Esophagus muscularis mucosa (tissue), 4 donors: ENCODE results near the gene TMEM129. TPM values are rescaled to one million over a fixed set of nuclear protein-coding genes. Genes with fewer than 3 reads are reported as not detected.

Experiments
- DNase-seq: peaks from one replicate; pipeline ENCODE4 v3.0.0-alpha.2; 2017; ENCODE audit errors: extremely low spot score
- H3K27ac ChIP-seq, 4 donors: fragments of 200-600 bp; sonication (generic); replicated peaks in 1 of 4; 1 replicate in 3 of 4; 2 replicates in 1 of 4; pipeline ENCODE4 v1.5.1; 2016 to 2019; ENCODE audit warnings: mild to moderate bottlenecking in 1 of 4
- H3K27me3 ChIP-seq, 4 donors: fragments of 200-600 bp; sonication (generic); one replicate each; pipeline versions ENCODE4 v1.5.1 to v1.6.0; 2016 to 2019
- H3K36me3 ChIP-seq, 4 donors: fragments of 200-600 bp; sonication (generic); one replicate each; pipeline ENCODE4 v1.5.1; 2016 to 2019
- H3K4me1 ChIP-seq, 4 donors: fragments of 200-600 bp; sonication (generic); one replicate each; pipeline ENCODE4 v1.5.1; 2016 to 2019
- H3K4me3 ChIP-seq, 4 donors: fragments of 200-600 bp; sonication (generic); 1 replicate in 2 of 4; 2 replicates in 2 of 4; pipeline ENCODE4 v1.5.1; 2016 to 2019; ENCODE audit warnings: mild to moderate bottlenecking in 4 of 4, moderate library complexity in 1 of 4
- H3K9me3 ChIP-seq, 4 donors: fragments of 200-600 bp; sonication (generic); 1 replicate in 3 of 4; 2 replicates in 1 of 4; pipeline ENCODE4 v1.5.1; 2016 to 2019
- CTCF ChIP-seq, 3 experiments: fragments of 200-600 bp in 2 of 3; fragments of 450-650 bp in 1 of 3; sonication (generic) in 2 of 3; IDR thresholded peaks; one replicate each; pipeline ENCODE4 v1.5.1; 2017 to 2019; ENCODE audit warnings: antibody characterized with exemption in 3 of 3, mild to moderate bottlenecking in 2 of 3, moderate library complexity in 1 of 3
- EP300 ChIP-seq: sonication (generic); formaldehyde crosslinking; IDR thresholded peaks from one replicate; pipeline ENCODE4 v1.6.1; 2017; ENCODE audit warnings: antibody characterized with exemption
- POLR2A ChIP-seq: fragments of 450-650 bp; IDR thresholded peaks from one replicate; pipeline ENCODE4 v1.6.1; 2017; ENCODE audit warnings: antibody characterized with exemption, moderate library complexity, mild to moderate bottlenecking, low read depth
- POLR2AphosphoS5 ChIP-seq, 2 donors: sonication (generic); formaldehyde crosslinking; IDR thresholded peaks; one replicate each; pipeline ENCODE4 v1.6.1; 2017; ENCODE audit warnings: antibody characterized with exemption in 2 of 2
- WGBS: methylation state at CpG from one replicate; pipeline ENCODE4 v1.1.5; 2018; 5-methylcytosine and 5-hydroxymethylcytosine counted together
- intact Hi-C: fragments of 100-400 bp; cut with DNase I; formaldehyde crosslinking; loops from one replicate; pipeline ENCODE4 v1.15.1; 2023
- small RNA-seq, 3 donors: library from RNA; depleted of rRNA; stranded (forward); fragments of <200 nt; gene quantifications; one replicate each; pipeline ENCODE3, GENCODE V24; 2016
- total RNA-seq, 4 donors: library from RNA; depleted of rRNA; stranded (reverse); fragments of >200 nt; gene quantifications; one replicate each; pipeline versions ENCODE4 v1.1.0 to v1.2.1, GENCODE V29; 2016

The TMEM129 gene
- total RNA-seq, 4 donors from 2014 or later = 59.3 to 101 (median 72.6) TPM

GRCh38 chr4:1669850-1670249 lies 51.3 kb downstream of the TMEM129 start:
- Histone ChIP-seq H3K36me3 (no peaks in the 10 kb centered on the region), H3K27me3 (no peaks in the 10 kb centered on the region), H3K9me3 (no peaks in the 10 kb centered on the region), H3K4me1 (peaks cover 0 to 4% (median 1%) of the 10 kb centered on the region in 4 donors), H3K27ac (no peak overlapping the region), H3K4me3 (no peak overlapping the region)
- TF ChIP-seq CTCF (IDR thresholded peaks at IDR 0.05) (no peak), POLR2AphosphoS5 (IDR thresholded peaks at IDR 0.05) (no peak), POLR2A (no peak), EP300 (no peak)
- no peak for DNase-seq
- 94% methylated on average over 21 of the region's 21 CpGs for WGBS
- intact Hi-C loops = no loop called here

- Histone ChIP-seq H3K9me3 (no peaks in the 10 kb centered on the region), H3K27ac (no peak overlapping the region), H3K27me3 (no peaks in the 10 kb centered on the region), H3K36me3 (no peaks in the 10 kb centered on the region), H3K4me1 (peaks cover 0 to 4% (median 1%) of the 10 kb centered on the region in 4 donors), H3K4me3 (no peak overlapping the region)
- DNase-seq = no peak
- intact Hi-C loops = no loop called here
- WGBS = 93% methylated on average over 3 of the region's 12 CpGs
- no peak for TF ChIP-seq POLR2A
- TF ChIP-seq CTCF (IDR thresholded peaks at IDR 0.05) = no peak
- TF ChIP-seq POLR2AphosphoS5 (IDR thresholded peaks at IDR 0.05) = no peak
- no peak for TF ChIP-seq EP300
Measured at GRCh38 chr4:1669270-1669669, 51.9 kb downstream of the TMEM129 start.

GRCh38 chr4:1668488-1668840 lies 52.7 kb downstream of the TMEM129 start:
- DNase-seq = no peak
- WGBS = 100% methylated on average over 1 of the region's 8 CpGs
- TF ChIP-seq POLR2AphosphoS5 (IDR thresholded peaks at IDR 0.05) = no peak
- TF ChIP-seq EP300 = no peak
- H3K27ac ChIP-seq = no peak overlapping the region
- H3K36me3 ChIP-seq = no peaks in the 10 kb centered on the region
- no peaks in the 10 kb centered on the region for H3K9me3 ChIP-seq
- no peaks in the 10 kb centered on the region for H3K27me3 ChIP-seq
- H3K4me3 ChIP-seq = no peak overlapping the region
- peaks cover 0 to 4% (median 1%) of the 10 kb centered on the region in 4 donors for H3K4me1 ChIP-seq
- intact Hi-C loops = no loop called here

- DNase-seq = no peak
- Histone ChIP-seq H3K27me3 (no peaks in the 10 kb centered on the region), H3K4me3 (no peak overlapping the region), H3K9me3 (no peaks in the 10 kb centered on the region), H3K4me1 (peaks cover 0 to 4% (median 1%) of the 10 kb centered on the region in 4 donors), H3K36me3 (no peaks in the 10 kb centered on the region), H3K27ac (no peak overlapping the region)
- no peak for TF ChIP-seq POLR2A
- no peak for TF ChIP-seq CTCF (IDR thresholded peaks at IDR 0.05)
- TF ChIP-seq EP300 = no peak
- 87% methylated on average over 11 of the region's 15 CpGs for WGBS
- intact Hi-C loops = no loop called here
Measured at GRCh38 chr4:1667273-1667672, 53.9 kb downstream of the TMEM129 start.

GRCh38 chr4:1666391-1666790 lies 54.7 kb downstream of the TMEM129 start:
- H3K4me1 ChIP-seq = peaks cover 0 to 4% (median 1%) of the 10 kb centered on the region in 4 donors
- no peaks in the 10 kb centered on the region for H3K36me3 ChIP-seq
- WGBS = 56% methylated on average over 12 of the region's 12 CpGs
- DNase-seq = no peak
- no peaks in the 10 kb centered on the region for H3K27me3 ChIP-seq
- H3K9me3 ChIP-seq = no peaks in the 10 kb centered on the region
- intact Hi-C loops = no loop called here
- H3K4me3 ChIP-seq = no peak overlapping the region
- TF ChIP-seq POLR2AphosphoS5 (IDR thresholded peaks at IDR 0.05) = no peak
- TF ChIP-seq POLR2A = no peak
- TF ChIP-seq CTCF (IDR thresholded peaks at IDR 0.05) = no peak
- no peak for TF ChIP-seq EP300
- H3K27ac ChIP-seq = no peak overlapping the region

Small RNA genes lying within 50 kb of the gene (small RNA-seq; reads per million reads assigned to genes)
- gene RF00019 = 0 reads per million in 3 donors

Other genes with a start within 250 kb of the TMEM129 start
- 10 to 100 TPM in 1 of 4 donors, 1 to 10 TPM in 3; 5.2 to 13.3 (median 8.9) TPM for gene FAM53A, start 37.0 kb downstream of the TMEM129 start, total RNA-seq
- 10 to 100 TPM; 41.5 to 56.1 (median 45.5) TPM for gene SLBP, start 9.0 kb downstream of the TMEM129 start, total RNA-seq
- gene TACC3, start 198 bp upstream of the TMEM129 start, total RNA-seq = 1 to 10 TPM; 2.5 to 8.8 (median 5.8) TPM
- gene FGFR3, start 72.0 kb upstream of the TMEM129 start, total RNA-seq = 1 to 10 TPM; 1.2 to 2.0 (median 1.6) TPM
- gene LETM1, start 134.8 kb upstream of the TMEM129 start, total RNA-seq = 10 to 100 TPM; 23.7 to 34.7 (median 33.3) TPM
- 10 to 100 TPM; 31.8 to 44.2 (median 37.5) TPM for gene NSD2, start 150.1 kb upstream of the TMEM129 start, total RNA-seq